Omental fat pad (tissue), 4 donors: ENCODE measurements around the gene MED12L. TPM values are rescaled to one million over a fixed set of nuclear protein-coding genes. Genes with fewer than 3 reads are reported as not detected.

Source experiments
- ATAC-seq: fragments of 150-250 bp; one replicate; pipeline ENCODE4 v1.9.1; 2016; ENCODE audit warnings: mild to moderate bottlenecking, moderate library complexity; ENCODE audit not compliant: low FRiP score
- DNase-seq: peaks from one replicate; pipeline ENCODE4 v3.0.0-alpha.2; 2019; ENCODE audit warnings: low spot score
- total RNA-seq, 4 donors: library from RNA; depleted of rRNA; stranded (reverse); fragments of >200 nt; gene quantifications; one replicate each; pipeline ENCODE4 v1.1.0, GENCODE V29; 2016
- TF ChIP-seq, protein P1 (sequence below), 3 donors: fragments of 450-650 bp; IDR thresholded peaks; one replicate each; pipeline ENCODE4 v1.5.1; 2016 to 2017; ENCODE audit warnings: antibody characterized with exemption in 3 of 3, mild to moderate bottlenecking in 3 of 3, moderate library complexity in 2 of 3

MED12L gene
- total RNA-seq, 4 donors from 2014 or later = 0.16 to 0.37 (median 0.31) TPM

DNA sequence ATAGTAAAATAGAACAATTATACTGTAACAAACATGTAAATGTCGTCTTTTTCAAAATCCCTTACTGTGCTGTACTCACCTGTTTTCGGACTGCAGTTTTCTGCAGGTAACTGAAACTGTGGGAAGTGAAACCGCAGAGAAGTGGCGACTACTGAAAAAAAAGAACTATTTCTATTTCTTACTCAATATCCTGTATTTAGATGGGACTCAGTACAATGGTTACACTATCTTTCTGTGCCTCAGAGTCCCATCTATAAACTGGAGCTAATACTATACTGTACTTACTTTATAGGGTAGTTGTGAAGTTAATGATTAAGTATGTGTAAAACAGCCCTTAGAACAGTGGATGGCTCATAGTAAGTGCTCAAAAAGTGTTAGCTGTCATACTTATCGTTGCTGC, 313.4 kb downstream of the MED12L start:
- no peak for DNase-seq
- ATAC-seq = no peak
- TF ChIP-seq, protein P1, sequence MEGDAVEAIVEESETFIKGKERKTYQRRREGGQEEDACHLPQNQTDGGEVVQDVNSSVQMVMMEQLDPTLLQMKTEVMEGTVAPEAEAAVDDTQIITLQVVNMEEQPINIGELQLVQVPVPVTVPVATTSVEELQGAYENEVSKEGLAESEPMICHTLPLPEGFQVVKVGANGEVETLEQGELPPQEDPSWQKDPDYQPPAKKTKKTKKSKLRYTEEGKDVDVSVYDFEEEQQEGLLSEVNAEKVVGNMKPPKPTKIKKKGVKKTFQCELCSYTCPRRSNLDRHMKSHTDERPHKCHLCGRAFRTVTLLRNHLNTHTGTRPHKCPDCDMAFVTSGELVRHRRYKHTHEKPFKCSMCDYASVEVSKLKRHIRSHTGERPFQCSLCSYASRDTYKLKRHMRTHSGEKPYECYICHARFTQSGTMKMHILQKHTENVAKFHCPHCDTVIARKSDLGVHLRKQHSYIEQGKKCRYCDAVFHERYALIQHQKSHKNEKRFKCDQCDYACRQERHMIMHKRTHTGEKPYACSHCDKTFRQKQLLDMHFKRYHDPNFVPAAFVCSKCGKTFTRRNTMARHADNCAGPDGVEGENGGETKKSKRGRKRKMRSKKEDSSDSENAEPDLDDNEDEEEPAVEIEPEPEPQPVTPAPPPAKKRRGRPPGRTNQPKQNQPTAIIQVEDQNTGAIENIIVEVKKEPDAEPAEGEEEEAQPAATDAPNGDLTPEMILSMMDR (IDR thresholded peaks at IDR 0.05) = no peak

DNA sequence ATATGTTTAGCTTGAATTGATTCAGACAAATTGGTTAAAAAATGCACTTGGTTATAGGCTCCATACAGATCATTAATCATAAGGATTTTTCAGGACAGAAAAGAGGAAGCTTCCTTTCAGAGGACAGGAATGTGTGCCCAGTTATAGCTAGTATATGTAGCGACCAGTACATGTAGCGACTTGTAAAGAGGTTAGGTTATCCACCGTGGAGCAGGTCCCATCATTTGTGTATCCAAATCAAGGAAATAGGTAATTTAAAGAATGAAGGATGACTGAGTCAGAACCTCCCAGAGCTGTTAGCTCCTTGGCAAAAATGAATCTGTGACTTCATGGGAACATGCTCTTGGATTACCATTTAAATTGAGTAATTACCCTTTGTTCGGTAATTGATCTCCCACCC, 314.9 kb downstream of the MED12L start:
- TF ChIP-seq, protein P1 (IDR thresholded peaks at IDR 0.05) = no peak
- DNase-seq (no peak), ATAC-seq (no peak)

DNA sequence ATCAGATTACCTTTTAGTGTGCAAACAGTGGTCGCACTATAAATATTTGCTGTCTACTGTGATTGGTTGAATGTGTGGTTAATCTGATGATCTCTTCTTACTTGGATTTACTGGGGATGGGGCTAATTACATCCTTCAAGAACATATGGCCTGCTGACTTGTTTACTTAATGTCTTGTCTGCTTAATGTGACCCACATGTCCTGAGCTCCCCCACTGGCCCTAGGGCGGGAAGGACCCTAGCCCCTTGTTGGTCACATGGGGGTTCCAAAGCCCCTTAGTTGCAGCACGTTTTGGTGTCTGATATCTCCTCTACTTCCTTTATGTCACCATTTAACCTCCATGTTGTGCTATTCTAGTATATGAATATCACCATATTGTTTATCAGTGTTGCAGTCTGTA, 316.9 kb downstream of the MED12L start:
- no peak for ATAC-seq
- no peak for DNase-seq
- TF ChIP-seq, protein P1 (IDR thresholded peaks at IDR 0.05) = no peak

DNA sequence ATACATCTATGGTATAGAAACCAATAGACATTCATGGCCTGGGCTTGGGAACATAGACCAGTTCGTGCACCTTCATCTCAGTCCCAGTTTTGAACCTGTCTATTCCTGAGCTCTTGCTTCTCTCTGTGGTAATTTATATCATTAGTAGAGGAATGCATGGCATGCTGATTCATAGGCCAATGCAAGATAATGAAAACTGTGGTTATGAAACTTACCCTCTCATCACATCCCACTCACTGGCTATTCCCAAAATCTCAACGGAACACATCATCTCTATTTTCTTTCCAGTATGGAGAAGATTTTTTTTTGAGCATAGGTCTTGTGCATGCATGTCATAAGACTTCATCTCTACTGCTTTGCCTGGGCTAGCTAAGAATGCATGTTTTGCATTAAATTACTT, 317.8 kb downstream of the MED12L start:
- ATAC-seq (peak; percentile 64), DNase-seq (no peak)
- TF ChIP-seq, protein P1 (IDR thresholded peaks at IDR 0.05) = no peak

DNA sequence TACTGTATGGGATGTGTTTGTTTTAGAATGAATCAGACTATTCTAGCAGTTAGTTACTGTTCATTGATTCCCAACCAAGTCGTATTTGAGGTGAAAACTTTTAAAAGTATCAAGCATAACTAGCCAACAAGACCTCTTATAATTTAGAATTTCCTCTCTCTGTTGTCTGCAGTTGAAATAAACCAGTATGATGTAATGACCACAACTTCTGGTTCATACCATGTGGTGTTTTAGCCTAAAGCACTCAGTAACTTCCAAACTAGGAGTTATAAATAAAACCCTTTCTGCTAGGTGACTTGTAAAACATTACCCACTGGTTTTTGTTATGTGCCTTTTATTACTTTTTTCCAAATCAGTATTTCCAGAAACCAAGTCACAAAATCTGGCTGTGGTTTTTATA, 318.9 kb downstream of the MED12L start:
- TF ChIP-seq, protein P1 (IDR thresholded peaks at IDR 0.05) = no peak
- DNase-seq (no peak), ATAC-seq (no peak)

DNA sequence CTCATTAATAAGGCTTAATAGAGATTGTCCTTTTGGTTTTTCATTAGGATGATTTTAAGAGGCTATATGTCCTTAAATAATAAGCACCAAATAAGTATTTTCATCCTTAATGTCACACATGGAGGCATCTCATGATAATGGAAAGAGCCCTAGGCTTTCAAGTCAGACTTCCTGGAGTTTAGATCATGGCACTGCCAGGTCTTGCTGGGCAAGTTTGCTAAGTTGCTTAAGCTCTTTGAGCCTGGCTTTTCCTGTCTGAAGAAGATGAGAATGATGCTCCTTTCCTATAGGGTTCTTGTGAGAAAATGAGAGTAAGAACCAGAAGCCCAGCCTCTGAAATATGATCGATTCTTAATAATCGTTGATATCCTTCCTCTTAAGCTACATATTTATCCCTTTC, 322.5 kb downstream of the MED12L start:
- no peak for DNase-seq
- TF ChIP-seq, protein P1 (IDR thresholded peaks at IDR 0.05) = no peak
- ATAC-seq = no peak

DNA sequence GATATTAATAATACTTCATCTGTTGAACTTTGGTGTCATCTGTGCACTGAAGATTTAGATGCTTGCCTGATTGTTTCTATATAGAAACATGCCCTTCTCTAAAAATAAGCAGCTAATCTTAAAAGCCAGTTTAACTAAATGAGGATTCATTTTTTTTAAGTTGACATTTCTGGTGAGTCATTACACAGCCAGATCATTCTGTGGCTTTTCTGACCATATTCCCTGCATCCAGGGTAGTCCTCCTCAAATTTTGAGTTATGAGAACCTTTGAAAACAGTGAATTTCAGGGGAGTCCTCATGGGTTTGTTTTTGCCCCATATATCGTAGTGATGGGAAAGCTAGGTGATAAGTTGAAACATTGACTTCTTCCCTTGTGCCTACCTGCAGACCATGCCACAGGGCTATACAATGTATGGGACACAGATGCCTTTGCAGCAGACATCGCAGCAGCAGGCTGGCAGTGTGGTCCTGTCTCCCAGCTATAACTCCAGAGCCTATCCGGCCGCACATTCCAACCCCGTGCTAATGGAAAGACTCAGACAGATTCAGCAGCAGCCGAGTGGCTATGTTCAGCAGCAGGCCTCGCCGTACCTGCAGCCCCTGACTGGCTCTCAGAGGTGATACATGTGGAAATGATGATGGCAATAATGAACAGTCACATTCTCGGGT, 325.6 kb downstream of the MED12L start:
- DNase-seq (no peak), ATAC-seq (no peak)
- TF ChIP-seq, protein P1 (IDR thresholded peaks at IDR 0.05) = no peak
